Right lobe of liver (tissue), 4 donors: Measurements from ENCODE around the gene CDKN1A.

Experiments
- POLR2A ChIP-seq: fragments of 450-650 bp; IDR thresholded peaks from one replicate; pipeline ENCODE4 v1.6.1; 2017; ENCODE audit warnings: antibody characterized with exemption, mild to moderate bottlenecking
- TF ChIP-seq, protein P1 (sequence below), 4 donors: fragments of 200-600 bp in 3 of 4; fragments of 450-650 bp in 1 of 4; IDR thresholded peaks; one replicate each; pipeline versions ENCODE4 v1.5.1 to v1.8.0; 2016 to 2022; ENCODE audit warnings: antibody characterized with exemption in 4 of 4, mild to moderate bottlenecking in 2 of 4
- donor health status: DM: no; HTN: no; CAD: no.
- donor health status: DM: no; HTN: no; CAD: no.
- donor health status: DM: no; HTN: yes; CAD: no.

DNA sequence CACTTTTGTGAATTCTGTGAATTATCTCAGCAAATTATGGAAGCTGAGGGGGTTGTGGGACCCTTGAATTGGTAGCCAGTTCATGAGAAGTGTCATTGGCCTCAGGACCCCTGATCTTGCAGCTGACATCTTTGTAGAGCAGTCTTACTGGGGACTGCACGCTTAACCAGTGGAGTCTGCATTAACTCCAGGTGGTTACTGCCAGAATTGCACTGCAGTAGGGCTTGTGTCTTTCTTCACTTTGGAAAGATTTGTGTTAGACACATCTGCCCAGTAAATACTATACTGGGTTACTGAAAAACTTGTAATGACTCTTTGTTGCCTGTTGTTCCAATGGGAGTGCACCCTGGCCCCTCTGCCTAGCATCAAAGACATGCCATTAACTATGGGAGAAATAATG lies 21.2 kb upstream of the CDKN1A start:
- TF ChIP-seq, protein P1, sequence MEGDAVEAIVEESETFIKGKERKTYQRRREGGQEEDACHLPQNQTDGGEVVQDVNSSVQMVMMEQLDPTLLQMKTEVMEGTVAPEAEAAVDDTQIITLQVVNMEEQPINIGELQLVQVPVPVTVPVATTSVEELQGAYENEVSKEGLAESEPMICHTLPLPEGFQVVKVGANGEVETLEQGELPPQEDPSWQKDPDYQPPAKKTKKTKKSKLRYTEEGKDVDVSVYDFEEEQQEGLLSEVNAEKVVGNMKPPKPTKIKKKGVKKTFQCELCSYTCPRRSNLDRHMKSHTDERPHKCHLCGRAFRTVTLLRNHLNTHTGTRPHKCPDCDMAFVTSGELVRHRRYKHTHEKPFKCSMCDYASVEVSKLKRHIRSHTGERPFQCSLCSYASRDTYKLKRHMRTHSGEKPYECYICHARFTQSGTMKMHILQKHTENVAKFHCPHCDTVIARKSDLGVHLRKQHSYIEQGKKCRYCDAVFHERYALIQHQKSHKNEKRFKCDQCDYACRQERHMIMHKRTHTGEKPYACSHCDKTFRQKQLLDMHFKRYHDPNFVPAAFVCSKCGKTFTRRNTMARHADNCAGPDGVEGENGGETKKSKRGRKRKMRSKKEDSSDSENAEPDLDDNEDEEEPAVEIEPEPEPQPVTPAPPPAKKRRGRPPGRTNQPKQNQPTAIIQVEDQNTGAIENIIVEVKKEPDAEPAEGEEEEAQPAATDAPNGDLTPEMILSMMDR (IDR thresholded peaks at IDR 0.05): no peak
- no peak for TF ChIP-seq POLR2A
